A673 (cell line): ENCODE measurements around the gene TLCD3A.

Source experiments
- CTCF ChIP-seq: fragments of 300-800, 200-600 bp; sonication (generic); conservative IDR thresholded peaks from 2 replicates; pipeline ENCODE4 v1.5.1; 2017; ENCODE audit warnings: low read depth, mild to moderate bottlenecking, antibody characterized with exemption, low read length, moderate library complexity, mixed read lengths
- EZH2 ChIP-seq: fragments of 200-600 bp; sonication (generic); IDR thresholded peaks from 2 replicates; pipeline ENCODE4 v1.6.1; 2017; ENCODE audit warnings: borderline replicate concordance, low read depth, mild to moderate bottlenecking, mixed read lengths, antibody characterized with exemption, low read length; ENCODE audit not compliant: poor library complexity, severe bottlenecking

GRCh38 chr17:759964-760363, 27.6 kb downstream of the TLCD3A start:
- TF ChIP-seq EZH2 (no peak), CTCF (no peak)
